ENCODE results near the gene MGME1. TPM values are rescaled to one million over a fixed set of nuclear protein-coding genes. Genes with fewer than 3 reads are reported as not detected.

MGME1 gene
- total and polyA plus RNA-seq, 9 of the 15 experiments (the other 6 are each of a cell fraction or from before 2014, with no cell fraction given), result 13.4 to 45.1 (median 30.6) TPM

DNA sequence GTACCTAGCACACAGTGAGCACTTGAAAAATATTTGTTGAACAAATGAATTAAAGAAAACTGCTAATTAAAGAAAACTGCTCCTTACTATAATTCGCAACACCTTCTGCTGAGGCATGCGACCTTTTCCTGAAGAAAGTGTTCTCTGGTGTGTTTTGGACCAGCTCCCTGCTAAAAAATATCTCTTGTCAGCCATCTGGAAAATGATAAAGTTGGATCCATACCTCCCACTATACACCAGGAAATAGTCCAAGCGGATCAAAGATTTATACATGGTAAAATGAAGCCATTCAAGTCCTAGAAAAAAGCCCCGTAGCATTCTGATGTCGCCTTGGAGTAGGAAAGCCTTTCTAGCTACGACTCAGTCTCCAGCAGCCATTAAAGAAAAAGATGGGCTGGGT, 45.6 kb downstream of the MGME1 start (continued):
- TF ChIP-seq, protein P1, sequence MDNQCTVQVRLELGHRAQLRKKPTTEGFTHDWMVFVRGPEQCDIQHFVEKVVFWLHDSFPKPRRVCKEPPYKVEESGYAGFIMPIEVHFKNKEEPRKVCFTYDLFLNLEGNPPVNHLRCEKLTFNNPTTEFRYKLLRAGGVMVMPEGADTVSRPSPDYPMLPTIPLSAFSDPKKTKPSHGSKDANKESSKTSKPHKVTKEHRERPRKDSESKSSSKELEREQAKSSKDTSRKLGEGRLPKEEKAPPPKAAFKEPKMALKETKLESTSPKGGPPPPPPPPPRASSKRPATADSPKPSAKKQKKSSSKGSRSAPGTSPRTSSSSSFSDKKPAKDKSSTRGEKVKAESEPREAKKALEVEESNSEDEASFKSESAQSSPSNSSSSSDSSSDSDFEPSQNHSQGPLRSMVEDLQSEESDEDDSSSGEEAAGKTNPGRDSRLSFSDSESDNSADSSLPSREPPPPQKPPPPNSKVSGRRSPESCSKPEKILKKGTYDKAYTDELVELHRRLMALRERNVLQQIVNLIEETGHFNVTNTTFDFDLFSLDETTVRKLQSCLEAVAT (IDR thresholded peaks at IDR 0.05), result no peak
- TF ChIP-seq PML (IDR thresholded peaks at IDR 0.05; ENCODE audit: low read length) (no peak), NCOA2 (IDR thresholded peaks at IDR 0.05; ENCODE audit: partially characterized antibody in 2 of 2) (no peak), C11orf30 (IDR thresholded peaks at IDR 0.05; ENCODE audit: low read depth) (no peak), SIX5 (IDR thresholded peaks at IDR 0.05; ENCODE audit: borderline replicate concordance in 1 of 2, insufficient read depth in 1 of 2, low read depth in 1 of 2, low read length in 2 of 2) (no peak), COPS2 (conservative IDR thresholded peaks at IDR 0.05) (no peak), ZNF57 (CRISPR knock-in tag; IDR thresholded peaks at IDR 0.05) (no peak)

DNA sequence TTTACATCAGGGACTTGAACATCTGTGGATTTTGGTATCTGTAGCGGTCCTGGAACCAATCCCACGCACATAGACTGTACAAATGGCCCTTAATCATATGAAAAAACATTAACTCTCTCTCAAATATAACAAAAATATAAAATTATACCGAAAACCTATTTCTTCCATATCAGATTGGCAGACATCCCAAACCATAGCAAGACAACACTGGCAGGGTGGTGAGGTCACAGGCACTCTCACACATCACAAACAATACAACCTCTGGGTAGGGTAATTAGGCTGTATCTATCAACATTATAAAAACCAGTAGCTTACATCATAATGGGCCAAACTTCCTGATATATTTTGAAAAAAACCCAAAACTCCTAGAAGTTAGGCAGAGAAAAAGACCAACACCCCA, 48.0 kb downstream of the MGME1 start:
- in situ Hi-C loops (cut with MboI) (no loop called here), intact Hi-C loops (cut with micrococcal nuclease) (loop anchor here (10.0 kb wide), 1 partner anchor 258 kb away; no protein-coding TSS in a partner anchor)
- H3K9me3 ChIP-seq (replicated peaks; ENCODE audit: control insufficient read depth, insufficient read depth, low read depth, low read length), result no peaks in the 10 kb centered on the region
- TF ChIP-seq NELFE (IDR thresholded peaks at IDR 0.05; ENCODE audit: insufficient read depth, insufficient read length) (no peak), EP300 (IDR thresholded peaks at IDR 0.05; ENCODE audit: low read length) (no peak), DNMT1 (IDR thresholded peaks at IDR 0.05) (no peak), FOXJ2 (tag; IDR thresholded peaks at IDR 0.05) (no peak), GABPB2 (CRISPR knock-in tag; conservative IDR thresholded peaks at IDR 0.05) (no peak), ZNF57 (CRISPR knock-in tag; IDR thresholded peaks at IDR 0.05) (no peak)
- TF ChIP-seq, protein P2, sequence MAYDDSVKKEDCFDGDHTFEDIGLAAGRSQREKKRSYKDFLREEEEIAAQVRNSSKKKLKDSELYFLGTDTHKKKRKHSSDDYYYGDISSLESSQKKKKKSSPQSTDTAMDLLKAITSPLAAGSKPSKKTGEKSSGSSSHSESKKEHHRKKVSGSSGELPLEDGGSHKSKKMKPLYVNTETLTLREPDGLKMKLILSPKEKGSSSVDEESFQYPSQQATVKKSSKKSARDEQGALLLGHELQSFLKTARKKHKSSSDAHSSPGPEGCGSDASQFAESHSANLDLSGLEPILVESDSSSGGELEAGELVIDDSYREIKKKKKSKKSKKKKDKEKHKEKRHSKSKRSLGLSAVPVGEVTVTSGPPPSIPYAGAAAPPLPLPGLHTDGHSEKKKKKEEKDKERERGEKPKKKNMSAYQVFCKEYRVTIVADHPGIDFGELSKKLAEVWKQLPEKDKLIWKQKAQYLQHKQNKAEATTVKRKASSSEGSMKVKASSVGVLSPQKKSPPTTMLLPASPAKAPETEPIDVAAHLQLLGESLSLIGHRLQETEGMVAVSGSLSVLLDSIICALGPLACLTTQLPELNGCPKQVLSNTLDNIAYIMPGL (CRISPR knock-in tag; IDR thresholded peaks at IDR 0.05), result no peak
- H2AFZ ChIP-seq (ENCODE audit: low read depth, low read length), result no peak overlapping the region
- no peaks in the 10 kb centered on the region for H4K20me1 ChIP-seq (replicated peaks; ENCODE audit: control insufficient read depth, insufficient read depth, low read length)
- no peak for DNase-seq (ENCODE audit: extremely low read depth in 1 of 4, low spot score in 3 of 4)
- ChIA-PET CTCF (ENCODE audit: low intra/inter-chr PET ratio) (no interaction called here), POLR2A (interaction anchor here (0.7 kb wide), 1 partner anchor 93 kb away, joined by 3 read pairs; no protein-coding TSS in a partner anchor)
- no peaks in the 10 kb centered on the region for H3K9me1 ChIP-seq (ENCODE audit: control insufficient read depth, insufficient read depth, low read length)
- no peaks in the 10 kb centered on the region for H3K79me2 ChIP-seq (ENCODE audit: control insufficient read depth, insufficient read depth, low read length)
- FAIRE-seq, result no peak
- no peaks in the 10 kb centered on the region for H3K4me1 ChIP-seq (replicated peaks in 1 of 2; ENCODE audit: control insufficient read depth in 2 of 2, insufficient read depth in 2 of 2, low read length in 2 of 2)
- H3K4me2 ChIP-seq (ENCODE audit: insufficient read depth, low read length), result no peak overlapping the region
- H3K4me3 ChIP-seq, result no peak overlapping the region
- H3K9ac ChIP-seq (ENCODE audit: insufficient read depth in 1 of 2, low read depth in 2 of 2, low read length in 2 of 2), result no peak overlapping the region
- WGBS (ENCODE audit: insufficient coverage, low coverage, missing lambda C conversion rate), result 0% methylated on average over 3 of the region's 3 CpGs
- ATAC-seq, result no peak
- no peak overlapping the region for H3K27ac ChIP-seq (ENCODE audit: extremely low read depth, low read depth, low read length)
- BruUV-seq (replicated peaks), result no TSS peak
- peaks cover 0 to 12% of the 10 kb centered on the region in 2 experiments; a peak in 2 of 5 replicates for H3K27me3 ChIP-seq (ENCODE audit: control insufficient read depth in 2 of 2, insufficient read depth in 2 of 2, low read length in 2 of 2)
- no peaks in the 10 kb centered on the region for H3K36me3 ChIP-seq (ENCODE audit: control insufficient read depth, insufficient read depth, low read length)
